ENCODE data around the gene PRPF6.

The PRPF6 gene

DNA sequence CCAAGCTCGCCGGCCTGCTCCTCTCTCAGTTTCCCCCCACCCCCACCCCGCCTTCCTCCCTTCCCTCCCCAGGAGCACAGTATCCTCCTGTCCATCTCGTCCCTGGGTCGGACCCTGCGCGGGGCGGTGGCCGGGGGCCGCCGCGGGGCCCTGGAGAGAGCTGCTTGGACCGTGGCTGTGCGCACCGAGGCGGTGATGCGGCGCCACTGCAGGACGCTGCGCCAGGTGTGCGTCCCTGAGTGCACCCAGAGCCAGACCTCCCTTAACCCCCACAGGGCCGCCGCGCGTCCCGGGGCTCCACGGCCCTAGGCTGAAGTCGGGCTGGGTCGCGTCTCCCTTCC, 57.3 kb downstream of the PRPF6 start:
- DNase-seq, result no peak

- DNase-seq, result no peak
Measured at GRCh38 chr20:64038565-64039292, 57.8 kb downstream of the PRPF6 start.

GRCh38 chr20:64039293-64040160, 58.6 kb downstream of the PRPF6 start:
- DNase-seq, result no peak

GRCh38 chr20:64040231-64041039, 59.5 kb downstream of the PRPF6 start:
- DNase-seq, result no peak

DNA sequence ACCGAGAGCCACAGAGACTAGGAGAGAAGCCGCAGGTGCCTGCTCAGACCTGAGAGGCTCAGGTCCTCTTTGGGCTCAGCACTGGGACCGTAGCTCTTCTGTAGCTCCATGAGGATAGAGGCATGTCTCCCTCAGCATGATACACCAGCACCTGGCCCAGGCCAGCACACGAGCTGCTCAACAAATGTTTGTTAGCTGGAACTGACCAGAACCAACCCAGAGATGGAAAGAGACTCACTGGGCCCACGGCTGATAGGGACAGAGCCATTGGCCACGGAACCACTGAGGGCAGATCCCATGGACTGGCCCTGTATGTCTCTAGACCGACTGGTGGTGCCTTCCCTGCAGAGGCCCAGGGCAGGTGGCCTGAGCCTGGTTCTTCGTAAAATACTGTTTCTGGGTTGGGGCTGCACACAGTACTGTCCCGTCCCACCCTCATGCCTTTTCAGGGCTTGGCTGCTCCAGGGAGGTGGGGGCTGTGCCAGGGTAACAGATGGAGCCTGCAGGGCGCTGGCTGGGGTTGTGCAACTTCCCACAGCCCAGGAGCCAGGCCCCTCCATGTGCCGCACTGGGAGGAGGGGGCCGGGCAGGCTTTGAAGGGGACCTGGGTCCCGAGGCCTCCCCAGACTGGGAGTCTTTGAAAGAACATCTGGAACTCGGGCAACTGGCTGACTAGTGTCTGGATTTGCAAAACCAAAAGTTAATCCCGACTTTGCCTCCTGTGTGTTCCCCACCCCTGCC, 60.3 kb downstream of the PRPF6 start:
- DNase-seq, result no peak

- DNase-seq, result no peak
Measured at GRCh38 chr20:64041781-64042053, 60.8 kb downstream of the PRPF6 start.

DNA sequence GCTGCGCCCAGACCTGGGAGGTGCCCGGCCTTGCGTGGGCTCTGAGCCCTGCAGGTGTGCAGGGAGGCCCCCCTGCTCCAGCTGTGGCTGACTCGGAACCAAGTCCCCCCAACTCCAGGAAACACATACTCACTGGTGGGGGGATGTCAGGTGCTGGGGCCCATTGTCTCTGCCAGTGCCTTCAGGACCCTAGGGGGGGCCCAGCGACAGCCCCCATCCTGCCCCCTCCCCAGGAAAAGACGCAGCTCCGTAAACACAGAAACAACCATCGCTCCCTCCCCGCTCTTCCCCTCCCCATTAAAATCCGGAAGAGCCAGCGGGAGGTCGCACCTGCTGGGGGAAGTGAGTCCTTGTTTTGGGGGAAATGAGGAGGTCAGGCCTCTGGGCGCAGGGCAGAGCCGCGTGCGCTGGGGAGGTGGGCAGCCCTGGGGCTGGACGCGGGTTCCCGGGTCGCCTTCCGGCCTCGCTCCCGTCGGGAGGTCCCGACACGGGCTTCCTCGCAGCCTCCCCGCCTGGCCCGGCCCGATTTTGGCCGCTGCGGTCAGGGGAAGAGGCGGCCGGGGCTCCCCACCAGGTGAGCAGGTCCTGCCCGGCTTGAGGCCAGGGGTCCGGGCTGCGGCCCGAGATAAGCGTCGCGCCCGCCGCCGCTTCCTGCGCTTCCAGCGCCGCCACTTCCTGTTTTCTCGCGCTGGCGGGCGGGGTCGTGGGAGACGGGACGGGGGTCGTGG, 61.3 kb downstream of the PRPF6 start:
- DNase-seq, result no peak

DNA sequence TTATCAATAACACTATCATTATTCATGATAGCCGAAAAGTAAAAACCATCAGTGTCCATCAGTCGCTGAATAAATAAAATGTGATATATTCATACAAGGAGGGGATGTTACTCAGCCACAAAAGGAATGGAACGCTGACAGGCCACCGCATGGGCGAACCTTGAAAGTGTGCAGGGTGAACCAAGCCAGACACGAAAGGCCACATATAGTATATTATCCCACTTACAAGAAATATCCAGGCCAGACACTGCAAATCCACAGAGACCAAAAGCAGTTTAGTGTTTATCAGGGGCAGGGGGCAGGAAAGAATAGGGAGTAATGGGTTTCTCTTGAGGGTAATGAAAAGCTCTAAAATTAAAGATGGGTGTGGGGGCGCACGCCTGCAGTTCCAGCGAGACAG, 62.8 kb downstream of the PRPF6 start:
- no peak for DNase-seq

DNA sequence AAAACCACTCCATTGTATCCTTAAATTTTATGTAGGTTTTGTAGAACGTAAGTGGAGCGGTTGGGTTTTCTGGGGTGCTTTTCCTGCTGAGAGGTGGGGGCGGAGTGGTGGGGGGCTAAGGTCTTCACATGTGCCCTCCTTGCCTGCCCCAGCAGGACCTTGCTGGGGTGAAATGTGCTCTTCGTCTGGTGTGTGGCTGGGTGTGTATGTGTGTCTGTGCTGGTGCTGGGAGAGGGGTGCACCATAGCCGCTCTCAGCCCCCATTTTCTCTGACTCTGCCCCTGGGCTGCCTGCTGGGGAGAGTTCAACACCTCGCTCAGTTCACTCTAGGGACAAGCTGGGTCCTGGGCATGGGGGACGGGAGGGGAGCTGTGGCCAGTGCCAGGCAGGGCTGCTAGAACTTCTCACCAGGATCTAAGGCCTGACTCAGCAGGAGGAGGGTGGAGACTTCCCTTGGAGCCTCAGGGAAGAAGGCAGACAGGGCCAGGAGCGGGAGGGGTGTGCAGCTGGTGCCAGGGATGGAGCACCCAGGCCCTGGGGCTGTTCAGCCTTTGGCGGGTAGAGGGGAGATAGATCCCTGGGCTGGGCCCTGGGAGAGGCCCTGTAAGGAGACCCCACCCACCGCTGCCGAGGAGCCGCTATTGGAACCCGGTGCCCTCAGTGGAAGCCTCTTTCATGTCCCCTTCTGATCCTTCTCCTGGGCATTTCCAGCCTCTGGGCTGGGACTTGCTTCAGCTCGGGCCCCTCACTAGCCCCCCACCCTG, 63.7 kb downstream of the PRPF6 start:
- no peak for DNase-seq

DNA sequence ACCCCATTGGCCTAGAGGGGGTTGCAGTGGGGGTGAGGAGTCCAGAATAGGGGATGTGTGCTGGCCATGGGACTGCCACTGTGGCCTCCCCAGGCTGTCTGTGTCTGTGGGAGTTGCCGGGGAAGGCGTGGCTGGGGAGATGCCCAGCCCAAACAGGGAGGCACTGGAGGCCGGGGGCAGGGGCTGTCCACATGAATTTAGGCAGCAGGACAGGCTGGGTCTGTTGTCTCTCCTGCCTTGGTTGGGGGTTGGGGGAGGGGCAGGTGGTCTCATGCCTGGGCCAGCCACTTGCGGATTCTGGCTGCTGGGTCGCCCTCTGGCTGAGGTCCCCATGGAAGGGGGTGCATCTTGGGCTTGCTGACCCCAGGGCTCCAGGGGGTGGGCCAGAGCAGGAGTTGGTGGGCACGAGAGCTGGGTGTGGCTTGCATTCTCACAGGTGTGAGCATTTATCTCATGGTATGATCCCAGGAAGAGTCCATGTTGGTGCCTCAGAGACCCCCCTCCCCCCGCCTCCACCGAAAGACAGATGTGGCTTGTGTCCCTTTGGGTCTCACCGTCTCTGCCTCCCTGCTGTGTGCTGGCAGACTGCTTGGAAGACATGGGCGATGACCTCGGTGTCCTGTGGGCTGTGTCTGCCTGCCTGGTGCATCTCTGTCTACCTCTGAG, 64.5 kb downstream of the PRPF6 start:
- DNase-seq, result no peak

GRCh38 chr20:64047046-64047389, 66.1 kb downstream of the PRPF6 start:
- DNase-seq, result no peak

GRCh38 chr20:64047968-64048401, 67.1 kb downstream of the PRPF6 start:
- DNase-seq, result no peak

GRCh38 chr20:64048402-64049044, 67.6 kb downstream of the PRPF6 start:
- DNase-seq, result no peak

- no peak for DNase-seq
Measured at GRCh38 chr20:64049060-64049877, 68.3 kb downstream of the PRPF6 start, which contains the start of gene SOX18. Gene SOX18 (minus strand): TSS chr20:64049639. CDS start chr20:64049516, 123 bp downstream.

- no peak for DNase-seq
Measured at GRCh38 chr20:64049878-64050260, 68.9 kb downstream of the PRPF6 start.

- DNase-seq, result no peak
Measured at GRCh38 chr20:64050261-64051032, 69.5 kb downstream of the PRPF6 start.

- no peak for DNase-seq
Measured at GRCh38 chr20:64051033-64051452, 70.1 kb downstream of the PRPF6 start.

- DNase-seq, result no peak
Measured at GRCh38 chr20:64051561-64052325, 70.8 kb downstream of the PRPF6 start.

Measured in NCI-H748 treated with DMSO at 0.1 percent for 48 hours (cell line).